HL-60 (cell line): Measurements from ENCODE around the gene MS4A10.

Experiments used
- CTCF ChIP-seq: IDR thresholded peaks from one replicate; pipeline ENCODE4 v1.5.1; 2011; ENCODE audit warnings: low read length, control low read depth, inconsistent platforms; ENCODE audit not compliant: insufficient read depth
- GABPA ChIP-seq: IDR thresholded peaks from 2 replicates; pipeline ENCODE4 v1.6.1; 2012; ENCODE audit warnings: low read depth
- POLR2AphosphoS5 ChIP-seq: IDR thresholded peaks from 2 replicates; pipeline ENCODE4 v1.6.1; 2012; ENCODE audit warnings: low read depth
- REST ChIP-seq: IDR thresholded peaks from 2 replicates; pipeline ENCODE4 v1.6.1; 2012; ENCODE audit warnings: low read depth; ENCODE audit not compliant: insufficient replicate concordance
- SPI1 ChIP-seq: IDR thresholded peaks from 2 replicates; pipeline ENCODE4 v1.6.1; 2012; ENCODE audit warnings: low read depth, mild to moderate bottlenecking, borderline replicate concordance

- TF ChIP-seq CTCF = no peak
- no peak for TF ChIP-seq POLR2AphosphoS5
- TF ChIP-seq REST = no peak
- TF ChIP-seq SPI1 = no peak
- TF ChIP-seq GABPA = no peak
These were observed 41.0 kb upstream of the MS4A10 start for GRCh38 chr11:60744114-60744513.
